ENCODE data around the gene USP13.

USP13 gene

GRCh38 chr3:179822296-179822695, 169.5 kb downstream of the USP13 start:
- no peak overlapping the region for H3K4me3 Mint-ChIP-seq
- DNase-seq (ENCODE audit: low spot score): no peak

GRCh38 chr3:179825527-179826246, 172.8 kb downstream of the USP13 start:
- H3K27me3 Mint-ChIP-seq (ENCODE audit: low read depth): peaks cover 12% of the 10 kb centered on the region
- H3K27ac Mint-ChIP-seq: no peak overlapping the region
- no peaks in the 10 kb centered on the region for H3K4me1 Mint-ChIP-seq (ENCODE audit: low read depth)
- H3K36me3 Mint-ChIP-seq (ENCODE audit: low read depth): no peaks in the 10 kb centered on the region
- H3K4me3 Mint-ChIP-seq: no peak overlapping the region
- H3K9me3 Mint-ChIP-seq: no peaks in the 10 kb centered on the region
- DNase-seq (ENCODE audit: low spot score): no peak

More at GRCh38 chr3:179822296-179822695, 169.5 kb downstream of the USP13 start:
- H3K27me3 Mint-ChIP-seq (ENCODE audit: low read depth): peaks cover 12% of the 10 kb centered on the region
- no peaks in the 10 kb centered on the region for H3K36me3 Mint-ChIP-seq (ENCODE audit: low read depth)
- H3K4me1 Mint-ChIP-seq (ENCODE audit: low read depth): no peaks in the 10 kb centered on the region
- no peaks in the 10 kb centered on the region for H3K9me3 Mint-ChIP-seq
- no peak overlapping the region for H3K27ac Mint-ChIP-seq

- Mint-ChIP-seq H3K36me3 (ENCODE audit: low read depth) (no peaks in the 10 kb centered on the region), H3K4me1 (ENCODE audit: low read depth) (no peaks in the 10 kb centered on the region), H3K9me3 (no peaks in the 10 kb centered on the region), H3K27me3 (ENCODE audit: low read depth) (peaks cover 13% of the 10 kb centered on the region), H3K27ac (no peak overlapping the region), H3K4me3 (no peak overlapping the region)
- no peak for DNase-seq (ENCODE audit: low spot score)
These were observed 173.4 kb downstream of the USP13 start for GRCh38 chr3:179826247-179826637.

GRCh38 chr3:179828738-179829137, 175.9 kb downstream of the USP13 start:
- Mint-ChIP-seq H3K27ac (no peak overlapping the region), H3K27me3 (ENCODE audit: low read depth) (peaks cover 13% of the 10 kb centered on the region), H3K9me3 (no peaks in the 10 kb centered on the region), H3K4me3 (no peak overlapping the region), H3K4me1 (ENCODE audit: low read depth) (no peaks in the 10 kb centered on the region), H3K36me3 (ENCODE audit: low read depth) (no peaks in the 10 kb centered on the region)
- no peak for DNase-seq (ENCODE audit: low spot score)

- H3K9me3 Mint-ChIP-seq: no peaks in the 10 kb centered on the region
- no peak for DNase-seq (ENCODE audit: low spot score)
- H3K36me3 Mint-ChIP-seq (ENCODE audit: low read depth): no peaks in the 10 kb centered on the region
- no peak overlapping the region for H3K27ac Mint-ChIP-seq
- H3K4me3 Mint-ChIP-seq: no peak overlapping the region
- H3K4me1 Mint-ChIP-seq (ENCODE audit: low read depth): no peaks in the 10 kb centered on the region
- H3K27me3 Mint-ChIP-seq (ENCODE audit: low read depth): peaks cover 13% of the 10 kb centered on the region
These were observed 176.6 kb downstream of the USP13 start for GRCh38 chr3:179829401-179829800.

GRCh38 chr3:179832333-179832854, 179.6 kb downstream of the USP13 start:
- Mint-ChIP-seq H3K36me3 (ENCODE audit: low read depth) (no peaks in the 10 kb centered on the region), H3K4me1 (ENCODE audit: low read depth) (no peaks in the 10 kb centered on the region), H3K27ac (no peak overlapping the region), H3K27me3 (ENCODE audit: low read depth) (peaks cover 7% of the 10 kb centered on the region), H3K9me3 (no peaks in the 10 kb centered on the region), H3K4me3 (no peak overlapping the region)
- DNase-seq (ENCODE audit: low spot score): no peak

GRCh38 chr3:179833294-179833693, 180.5 kb downstream of the USP13 start:
- no peaks in the 10 kb centered on the region for H3K9me3 Mint-ChIP-seq

GRCh38 chr3:179837374-179837773, 184.5 kb downstream of the USP13 start:
- Mint-ChIP-seq H3K27me3 (ENCODE audit: low read depth) (peaks cover 7% of the 10 kb centered on the region), H3K27ac (no peak overlapping the region), H3K4me1 (ENCODE audit: low read depth) (no peaks in the 10 kb centered on the region), H3K36me3 (ENCODE audit: low read depth) (no peaks in the 10 kb centered on the region), H3K9me3 (no peaks in the 10 kb centered on the region), H3K4me3 (no peak overlapping the region)
- no peak for DNase-seq (ENCODE audit: low spot score)

More at GRCh38 chr3:179833294-179833693, 180.5 kb downstream of the USP13 start:
- H3K27me3 Mint-ChIP-seq (ENCODE audit: low read depth): peaks cover 6% of the 10 kb centered on the region
- no peaks in the 10 kb centered on the region for H3K4me1 Mint-ChIP-seq (ENCODE audit: low read depth)
- no peak overlapping the region for H3K4me3 Mint-ChIP-seq
- no peak overlapping the region for H3K27ac Mint-ChIP-seq
- DNase-seq (ENCODE audit: low spot score): no peak
- H3K36me3 Mint-ChIP-seq (ENCODE audit: low read depth): no peaks in the 10 kb centered on the region

Measured in T-helper 2 cell treated with Interferon-gamma antibody and Interleukin-4, amounts not matched to agents 5 μg/mL and 100 μg/mL, for 36 hours (primary cell).